ACHN (cell line): ENCODE measurements around the gene TMOD4.

Source experiments
- DNase-seq: peaks from one replicate; pipeline ENCODE4 v3.0.0-alpha.2; 2015
- in situ Hi-C: cut with HindIII; loops from 2 replicates; pipeline ENCODE4 v1.10.0; 2017; ENCODE audit warnings: low sequenced_read_pairs, low pct_ligation_motif_present, low pct_unique_long_range_greater_than_20kb

Gene TMOD4

DNA sequence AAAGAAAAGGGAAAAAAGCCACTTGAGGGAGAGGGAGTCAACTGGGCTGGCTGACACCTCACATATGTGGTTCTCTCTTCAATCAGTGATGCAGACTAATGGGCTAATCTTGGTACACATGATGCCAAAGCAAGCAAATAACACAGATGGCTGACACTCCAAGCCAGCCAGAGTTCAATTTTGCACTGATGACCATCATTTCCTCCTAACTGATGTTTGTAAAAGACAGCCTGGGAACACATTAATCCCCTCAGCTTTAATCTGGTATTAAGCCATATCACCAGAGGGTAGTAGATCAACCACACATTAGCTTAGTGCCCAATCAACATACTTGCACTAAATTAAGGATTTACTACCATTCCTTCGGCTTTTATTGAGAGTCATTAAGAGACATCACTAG, 11.4 kb upstream of the TMOD4 start:
- DNase-seq = no peak
- in situ Hi-C loops = no loop called here

DNA sequence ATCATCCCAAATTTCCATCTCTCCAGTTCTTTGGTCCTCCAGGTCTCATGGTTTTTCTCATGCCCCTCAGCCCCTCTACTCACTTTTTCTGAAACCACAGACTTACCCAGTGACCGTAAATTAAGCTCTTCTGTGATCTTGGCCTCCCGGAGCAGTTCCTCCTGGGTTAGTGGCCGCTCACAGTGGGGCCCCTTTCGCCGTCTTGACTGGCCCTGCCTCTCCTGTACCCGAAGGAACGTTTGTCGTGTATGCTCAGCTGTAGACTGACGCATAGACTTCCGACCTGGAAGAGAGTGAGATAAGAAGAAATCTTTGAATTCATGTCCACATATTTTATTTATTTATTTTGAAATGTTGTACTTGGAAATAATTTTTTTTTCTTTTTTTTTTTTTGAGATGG, 8.4 kb upstream of the TMOD4 start:
- DNase-seq = no peak
- in situ Hi-C loops = no loop called here

GRCh38 chr1:151176514-151177045, 799 bp upstream of the TMOD4 start:
- in situ Hi-C loops = no loop called here
- no peak for DNase-seq

DNA sequence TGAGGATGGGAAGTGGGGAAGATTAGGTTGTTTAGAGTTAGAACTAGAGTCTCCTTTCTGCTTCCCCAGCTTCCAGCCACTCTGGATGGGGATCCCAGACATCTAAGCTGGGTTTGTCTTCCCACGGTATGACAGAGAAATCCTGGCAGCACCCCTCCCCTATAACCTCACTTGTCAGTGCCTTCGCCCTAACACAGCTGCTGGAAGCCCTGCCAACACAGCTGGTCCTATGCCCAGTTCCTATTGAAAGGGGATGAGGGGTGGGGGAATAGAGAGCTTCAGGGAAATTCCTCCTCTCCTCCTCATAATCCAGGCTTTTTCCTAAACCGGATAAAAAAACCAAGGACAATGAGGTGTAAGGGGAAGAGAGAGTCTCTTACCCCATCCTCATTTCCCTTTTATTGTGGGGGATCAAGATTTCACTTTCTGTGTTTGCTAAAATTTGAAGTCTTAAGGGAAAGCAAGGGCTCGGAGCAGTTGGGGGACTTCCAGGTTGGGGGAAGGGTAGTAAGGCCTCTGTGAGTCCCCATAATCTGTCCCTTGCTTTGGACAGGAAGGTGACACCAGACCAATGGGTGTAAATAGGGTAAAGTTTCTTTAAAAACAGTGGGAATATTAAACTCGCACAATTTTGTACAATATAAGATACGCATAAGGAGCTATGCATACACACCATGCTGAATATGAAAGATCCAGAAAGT, 590 bp downstream of the TMOD4 start:
- no peak for DNase-seq
- in situ Hi-C loops = no loop called here

DNA sequence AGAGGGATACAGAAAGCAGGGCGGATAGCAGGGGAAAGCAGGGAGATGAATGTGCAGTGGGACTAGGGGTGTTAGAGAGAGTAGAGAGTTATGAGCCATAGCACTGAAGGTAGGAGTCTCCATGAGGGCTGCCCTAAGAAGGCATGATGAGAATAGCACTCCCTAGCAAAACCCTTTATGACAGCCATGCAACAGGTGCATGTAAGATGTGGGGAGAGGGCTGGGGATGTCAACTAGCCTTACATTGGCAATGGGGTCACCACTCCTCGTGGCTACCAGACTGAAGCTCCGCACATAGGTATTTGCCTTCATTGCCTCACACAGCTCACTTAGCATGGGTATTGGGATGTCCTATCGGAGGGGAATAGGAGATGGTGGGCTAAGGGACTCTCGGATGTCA, 4.6 kb downstream of the TMOD4 start:
- in situ Hi-C loops = no loop called here

GRCh38 chr1:151167116-151167515, 8.7 kb downstream of the TMOD4 start:
- in situ Hi-C loops = no loop called here
- DNase-seq = no peak

More for the DNA sequence above, 4.6 kb downstream of the TMOD4 start:
- no peak for DNase-seq

DNA sequence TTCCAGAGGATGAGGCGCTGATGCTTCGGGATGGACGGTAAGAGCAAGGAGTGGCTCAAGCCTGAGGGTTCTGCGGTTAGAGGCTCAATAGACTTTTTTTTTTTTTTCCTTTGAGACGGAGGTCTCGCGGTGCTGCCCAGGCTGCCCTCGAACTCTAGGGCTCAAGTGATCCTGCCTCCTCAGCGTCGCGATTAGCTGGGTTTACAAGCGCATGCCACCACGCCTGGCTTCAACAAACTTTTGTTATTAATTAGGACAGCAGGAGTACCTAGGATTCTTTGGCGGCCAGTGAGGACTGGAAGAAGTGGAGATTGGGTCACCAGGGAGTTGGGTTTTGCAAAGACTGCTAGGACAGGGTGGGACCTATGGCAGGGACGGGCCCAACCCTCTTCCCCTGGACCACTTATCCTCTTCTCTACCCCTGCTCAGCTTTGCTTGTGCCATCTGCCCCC, 9.2 kb downstream of the TMOD4 start:
- in situ Hi-C loops = no loop called here
- DNase-seq = peak; percentile 86

DNA sequence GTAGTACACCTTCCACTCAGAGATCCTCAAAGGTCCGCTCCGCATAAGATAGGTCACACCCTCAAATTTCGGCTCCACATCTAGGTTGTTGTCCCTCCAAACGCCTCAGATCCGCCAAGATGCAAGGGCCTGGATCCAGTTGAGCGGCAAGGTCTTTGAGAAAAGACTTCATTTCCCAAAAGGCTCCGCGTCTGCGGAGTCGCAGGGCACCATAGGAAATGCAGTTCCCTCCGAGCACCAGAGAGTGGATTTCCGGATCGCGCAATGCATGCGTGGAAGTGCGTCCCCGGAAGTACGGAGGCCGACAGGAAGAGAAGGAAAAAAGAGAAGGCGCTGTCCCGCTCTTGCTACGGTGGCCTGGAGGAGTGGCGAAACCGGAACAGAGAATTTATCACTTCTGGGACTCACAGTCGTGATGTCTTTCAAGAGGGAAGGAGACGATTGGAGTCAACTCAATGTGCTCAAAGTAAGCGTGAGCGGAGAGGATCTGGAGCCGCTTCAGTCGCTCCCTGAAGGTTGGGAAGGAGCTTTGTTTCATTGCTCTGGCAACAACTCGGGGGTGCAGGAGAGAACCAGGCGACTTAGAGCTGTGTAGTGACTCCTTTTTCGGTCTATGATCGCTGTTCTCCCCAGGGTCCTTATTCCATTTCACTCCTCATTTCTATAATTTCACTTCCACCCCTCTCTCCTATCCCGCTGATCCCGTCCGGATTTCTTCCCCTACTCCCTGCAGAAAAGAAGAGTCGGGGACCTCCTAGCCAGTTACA, 9.9 kb downstream of the TMOD4 start, which contains the start of the genes LYSMD1 and SCNM1:
Gene LYSMD1 (minus strand): TSS at position 165 of the 767 bp plus-strand sequence. CDS start 644 bp downstream, outside the sequence.
Gene SCNM1 (plus strand): TSS at position 407 of the 767 bp plus-strand sequence. CDS start 9 bp downstream, at position 416.
- peak; percentile 100 for DNase-seq

GRCh38 chr1:151165281-151165737, 10.5 kb downstream of the TMOD4 start:
- in situ Hi-C loops = no loop called here

More for the DNA sequence above, 9.9 kb downstream of the TMOD4 start, which contains the start of the genes LYSMD1 and SCNM1:
- in situ Hi-C loops = no loop called here

DNA sequence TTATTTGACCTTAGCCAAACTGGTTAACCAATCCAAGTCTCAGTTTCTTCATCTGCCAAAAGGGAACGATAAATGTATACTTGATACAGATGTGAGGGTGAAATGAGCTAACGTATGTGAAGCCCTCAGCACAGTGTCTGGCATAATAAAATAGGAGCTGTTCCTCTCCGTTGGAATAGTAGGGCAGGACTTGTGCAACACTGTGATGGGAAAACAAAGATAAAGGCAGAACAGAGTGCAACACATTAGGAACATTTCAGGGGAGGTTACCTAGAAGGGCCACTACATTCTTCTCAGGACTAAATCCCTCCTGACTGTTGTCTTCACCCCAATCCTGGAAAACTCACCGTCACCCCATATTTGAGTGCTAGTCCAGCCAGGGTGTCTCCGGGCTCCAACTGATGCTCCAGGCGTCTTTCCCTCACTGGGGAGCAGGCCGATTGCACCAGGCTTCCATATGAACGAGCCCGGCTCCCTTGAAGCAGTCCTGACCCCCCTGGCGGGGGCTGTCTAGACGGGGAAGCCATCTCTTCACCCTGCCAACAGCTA, 11.0 kb downstream of the TMOD4 start:
- in situ Hi-C loops = no loop called here
- no peak for DNase-seq

More at GRCh38 chr1:151165281-151165737, 10.5 kb downstream of the TMOD4 start:
- peak; percentile 44 for DNase-seq

- in situ Hi-C loops = no loop called here
- DNase-seq = no peak
These were observed 16.4 kb downstream of the TMOD4 start for GRCh38 chr1:151159373-151159772.

DNA sequence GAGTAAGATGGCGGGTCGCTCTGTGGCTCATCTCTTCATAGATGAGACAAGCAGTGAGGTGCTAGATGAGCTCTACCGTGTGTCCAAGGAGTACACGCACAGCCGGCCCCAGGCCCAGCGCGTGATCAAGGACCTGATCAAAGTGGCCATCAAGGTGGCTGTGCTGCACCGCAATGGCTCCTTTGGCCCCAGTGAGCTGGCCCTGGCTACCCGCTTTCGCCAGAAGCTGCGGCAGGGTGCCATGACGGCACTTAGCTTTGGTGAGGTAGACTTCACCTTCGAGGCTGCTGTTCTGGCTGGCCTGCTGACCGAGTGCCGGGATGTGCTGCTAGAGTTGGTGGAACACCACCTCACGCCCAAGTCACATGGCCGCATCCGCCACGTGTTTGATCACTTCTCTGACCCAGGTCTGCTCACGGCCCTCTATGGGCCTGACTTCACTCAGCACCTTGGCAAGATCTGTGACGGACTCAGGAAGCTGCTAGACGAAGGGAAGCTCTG, 17.0 kb downstream of the TMOD4 start:
- in situ Hi-C loops = no loop called here
- DNase-seq = no peak

DNA sequence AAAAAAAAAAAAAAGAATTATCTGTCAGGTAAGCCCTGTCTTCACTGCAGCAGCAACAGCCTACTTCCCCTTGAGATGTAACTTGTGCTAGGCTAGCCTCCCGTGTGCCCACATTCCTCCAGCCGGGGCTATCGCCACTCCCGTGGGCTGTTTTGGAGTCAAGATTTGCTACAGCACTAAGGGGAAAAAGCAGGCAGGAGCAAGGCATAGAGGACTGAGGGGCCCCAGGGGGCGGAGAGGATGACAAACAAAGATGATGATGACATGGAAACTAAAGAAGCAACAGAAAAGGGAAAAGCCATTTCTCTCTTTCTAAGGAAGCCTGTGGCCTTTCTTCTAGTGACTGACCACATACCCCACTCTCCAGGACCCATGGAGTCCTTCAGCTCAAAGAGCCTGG, 17.5 kb downstream of the TMOD4 start:
- no peak for DNase-seq
- in situ Hi-C loops = no loop called here

GRCh38 chr1:151157067-151157531, 18.7 kb downstream of the TMOD4 start:
- in situ Hi-C loops = no loop called here
- no peak for DNase-seq

GRCh38 chr1:151156515-151156819, 19.3 kb downstream of the TMOD4 start, which contains the start of gene TNFAIP8L2:
TSS of gene TNFAIP8L2 (plus strand) at chr1:151156649. CDS start at chr1:151158698, 2,049 bp downstream.
- no peak for DNase-seq
- in situ Hi-C loops = no loop called here

DNA sequence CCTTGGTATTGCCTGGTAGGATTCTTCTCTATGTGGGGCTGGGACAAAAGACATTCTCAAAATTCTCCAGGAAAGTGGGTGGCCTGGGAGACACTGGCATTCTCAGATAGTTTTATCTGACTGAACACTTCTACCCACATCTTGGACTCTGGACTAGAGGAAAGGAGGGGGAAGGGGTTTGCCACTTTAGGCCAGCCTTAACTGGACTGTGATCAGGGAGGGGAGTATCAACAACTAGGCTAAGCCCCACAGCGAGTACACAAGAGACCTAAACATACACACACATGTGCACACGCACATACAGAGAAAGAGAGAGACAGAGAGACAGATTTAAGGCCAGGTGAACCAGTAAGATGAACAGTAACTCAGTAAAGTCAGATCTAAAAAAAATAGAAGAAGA, 28.1 kb downstream of the TMOD4 start:
- in situ Hi-C loops = no loop called here
- DNase-seq = no peak

DNA sequence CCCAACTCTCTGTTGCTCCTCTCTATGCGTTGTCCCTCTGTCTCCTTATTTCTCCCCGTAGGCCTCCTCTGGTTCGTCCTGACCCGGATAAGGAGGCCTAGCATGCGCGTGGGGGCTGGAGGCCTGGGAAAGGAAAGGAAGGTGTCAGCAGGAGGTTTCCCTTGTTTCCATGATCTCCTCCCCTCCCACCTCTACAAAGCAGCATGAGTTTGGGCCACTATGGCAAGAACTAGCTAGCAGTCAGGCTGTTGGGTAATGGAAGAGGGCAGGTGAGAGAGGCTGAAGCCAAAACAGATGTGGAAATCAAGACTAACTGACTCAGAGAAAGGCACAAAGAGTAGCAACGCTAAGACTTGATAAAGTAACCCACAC, 28.7 kb downstream of the TMOD4 start:
- in situ Hi-C loops = no loop called here
- DNase-seq = no peak

DNA sequence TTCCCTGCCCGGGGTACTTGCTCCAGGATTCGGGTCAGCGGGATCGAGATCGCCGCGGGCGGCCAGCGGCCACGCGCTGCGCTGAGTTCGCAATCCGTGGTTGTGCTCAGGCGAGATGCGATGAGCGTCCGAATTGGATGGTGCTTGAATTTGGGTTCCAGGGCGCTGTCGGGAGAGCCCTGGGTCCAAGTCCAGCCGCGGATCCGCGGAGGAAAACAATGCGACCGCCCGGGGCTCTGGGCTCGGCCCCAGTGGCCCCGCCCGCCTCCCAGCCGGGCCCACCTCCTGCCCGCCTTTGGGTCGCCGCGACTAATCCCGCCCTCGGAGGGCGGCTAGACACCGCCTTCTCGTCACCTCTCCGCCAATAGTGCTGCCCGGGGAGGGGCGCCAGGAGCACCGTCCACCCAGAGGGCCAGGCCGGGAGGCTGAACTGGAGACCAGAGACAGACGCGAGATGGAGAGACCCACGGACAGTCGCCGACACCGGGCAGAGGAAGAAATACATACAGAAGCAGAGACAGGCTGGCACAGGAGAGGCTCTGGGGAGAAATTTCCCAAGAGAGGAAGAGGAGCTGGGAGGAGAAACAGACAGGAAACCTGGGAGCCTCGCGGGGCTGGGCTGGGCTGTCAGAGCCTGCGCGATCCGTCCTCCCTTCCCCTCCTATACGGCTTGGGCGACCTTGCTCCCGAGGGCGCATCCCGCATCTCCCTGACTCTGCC, 29.2 kb downstream of the TMOD4 start, which contains the start of gene SEMA6C:
Gene SEMA6C (minus strand): TSS at position 220 of the 720 bp plus-strand sequence. CDS start 4,010 bp downstream, outside the sequence.
- in situ Hi-C loops = no loop called here
- DNase-seq = peak; percentile 94
